Calu3 (cell line): ENCODE results near the gene CHMP4A. TPM values are rescaled to one million over a fixed set of nuclear protein-coding genes. Genes with fewer than 3 reads are reported as not detected.

Experiments
- BruUV-seq: library from RNA; stranded (reverse); fragments of 400-500 nt; replicated peaks from 2 replicates; lab custom pipeline; 2021; lab: Mats Ljungman, UMichigan
- CTCF ChIA-PET: fragments of 300-600 bp; sonication (Branson Sonifier 250); formaldehyde crosslinking; loops from one replicate; lab custom pipeline; 2022; ENCODE audit warnings: antibody characterized with exemption; lab: Charles Lee
- DNase-seq: peaks from one replicate; pipeline ENCODE4 v3.0.0; 2022
- H3K27ac Mint-ChIP-seq: one replicate; pipeline ENCODE4 v1.8.0; 2022; ENCODE audit warnings: mixed read lengths; ENCODE audit not compliant: unreplicated experiment
- H3K27me3 Mint-ChIP-seq: one replicate; pipeline ENCODE4 v1.8.0; 2022; ENCODE audit warnings: mixed read lengths; ENCODE audit not compliant: unreplicated experiment
- H3K36me3 Mint-ChIP-seq: one replicate; pipeline ENCODE4 v1.8.0; 2022; ENCODE audit warnings: mild to moderate bottlenecking, moderate library complexity, mixed read lengths; ENCODE audit not compliant: insufficient read depth, unreplicated experiment
- H3K4me1 Mint-ChIP-seq: one replicate; pipeline ENCODE4 v1.8.0; 2022; ENCODE audit warnings: mild to moderate bottlenecking, low read depth, mixed read lengths; ENCODE audit not compliant: unreplicated experiment
- H3K4me3 Mint-ChIP-seq: one replicate; pipeline ENCODE4 v1.8.0; 2022; ENCODE audit warnings: mild to moderate bottlenecking, low read depth, moderate library complexity, mixed read lengths; ENCODE audit not compliant: unreplicated experiment
- H3K9me3 Mint-ChIP-seq: one replicate; pipeline ENCODE4 v1.8.0; 2022; ENCODE audit warnings: low read depth, mixed read lengths; ENCODE audit not compliant: unreplicated experiment
- CTCF ChIP-seq: fragments of 200-600 bp; IDR thresholded peaks from one replicate; pipeline ENCODE4 v1.8.0; 2022; ENCODE audit warnings: antibody characterized with exemption; ENCODE audit not compliant: unreplicated experiment
- intact Hi-C: fragments of 100-400 bp; cut with micrococcal nuclease; formaldehyde crosslinking; loops from one replicate; pipeline ENCODE4 v1.10.0; 2022; ENCODE audit not compliant: unreplicated experiment
- total RNA-seq: library from RNA; stranded (reverse); gene quantifications from 2 replicates; pipeline ENCODE4 v1.2.3, GENCODE V29; 2022

The CHMP4A gene
- total RNA-seq, 1 experiment from 2014 or later = 53.2 TPM

GRCh38 chr14:24234095-24235005, 21.1 kb upstream of the CHMP4A start:
- peaks cover 55% of the 10 kb centered on the region for H3K36me3 Mint-ChIP-seq
- no peak for TF ChIP-seq CTCF
- H3K4me3 Mint-ChIP-seq = peak overlapping the region; percentile 83
- no peak overlapping the region for H3K27ac Mint-ChIP-seq
- no peak for DNase-seq
- H3K27me3 Mint-ChIP-seq = no peaks in the 10 kb centered on the region
- BruUV-seq = no TSS peak
- intact Hi-C loops = no loop called here
- peaks cover 24% of the 10 kb centered on the region for H3K4me1 Mint-ChIP-seq
- H3K9me3 Mint-ChIP-seq = no peaks in the 10 kb centered on the region
- CTCF ChIA-PET = interaction anchor here (1.2 kb wide), 1 partner anchor 63 kb away, joined by 3 read pairs; no protein-coding TSS in a partner anchor

DNA sequence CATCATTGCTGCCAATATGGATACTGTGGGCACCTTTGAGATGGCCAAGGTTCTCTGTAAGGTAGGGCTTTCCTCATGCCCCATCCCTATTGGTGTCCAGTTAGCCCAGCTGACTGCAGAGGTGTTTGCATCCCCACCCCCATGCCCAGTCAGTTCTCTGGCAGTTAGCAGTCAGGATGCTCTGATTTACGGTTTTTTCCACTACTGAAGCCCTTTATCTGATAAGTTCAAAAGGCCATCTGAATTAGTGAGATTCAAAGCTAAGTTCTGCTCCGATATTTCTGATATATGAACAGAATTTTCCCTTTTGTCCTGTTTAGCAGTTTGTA, 20.2 kb upstream of the CHMP4A start:
- Mint-ChIP-seq H3K27me3 (no peaks in the 10 kb centered on the region), H3K9me3 (no peaks in the 10 kb centered on the region), H3K4me1 (peaks cover 24% of the 10 kb centered on the region), H3K27ac (no peak overlapping the region), H3K4me3 (peak overlapping the region; percentile 83), H3K36me3 (peaks cover 55% of the 10 kb centered on the region)
- CTCF ChIA-PET = no interaction called here
- intact Hi-C loops = no loop called here
- DNase-seq = no peak
- TF ChIP-seq CTCF = no peak
- no TSS peak for BruUV-seq

GRCh38 chr14:24232645-24233537, 19.6 kb upstream of the CHMP4A start, which contains the start of gene GMPR2:
TSS of gene GMPR2 (plus strand) at chr14:24232929. CDS start at chr14:24233254, 325 bp downstream.
- no peak for TF ChIP-seq CTCF

DNA sequence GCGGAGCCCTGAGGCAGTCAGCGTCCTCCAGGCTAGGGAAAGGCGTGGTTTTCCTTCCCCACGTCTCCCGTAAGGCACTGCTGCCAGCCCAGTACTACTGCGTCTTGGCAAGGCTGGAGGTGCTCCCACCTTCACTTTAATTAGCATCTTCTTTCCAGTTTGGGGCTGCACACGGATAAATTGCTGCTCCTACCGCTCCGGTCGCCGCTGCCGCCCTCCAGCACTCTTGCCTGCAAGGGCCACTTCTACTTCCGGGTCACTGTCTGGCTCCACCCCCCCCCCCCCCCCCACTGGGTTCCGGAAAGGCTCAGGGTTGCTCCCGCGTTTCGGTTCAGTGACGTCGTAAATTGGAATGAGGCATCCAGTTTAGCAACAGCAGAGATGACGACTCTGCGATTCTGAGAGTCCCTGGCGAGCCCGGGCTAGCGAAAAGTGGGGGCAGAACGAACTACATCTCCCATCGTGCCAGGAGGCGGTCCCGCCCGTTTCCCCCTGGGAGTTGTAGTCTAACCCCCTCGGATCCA, 18.9 kb upstream of the CHMP4A start, which contains the start of gene NEDD8:
TSS of gene NEDD8 (minus strand) at position 247 of the 524 bp plus-strand sequence. CDS start at position 147, 100 bp downstream.
- CTCF ChIA-PET = no interaction called here
- no peaks in the 10 kb centered on the region for H3K27me3 Mint-ChIP-seq
- H3K4me1 Mint-ChIP-seq = peaks cover 19% of the 10 kb centered on the region

More at GRCh38 chr14:24232645-24233537, 19.6 kb upstream of the CHMP4A start, which contains the start of gene GMPR2:
- no peaks in the 10 kb centered on the region for H3K9me3 Mint-ChIP-seq
- peak within 1 kb of the TSS; percentile 83 for H3K4me3 Mint-ChIP-seq
- TSS peak; percentile 61 for BruUV-seq
- H3K27me3 Mint-ChIP-seq = no peaks in the 10 kb centered on the region
- peaks cover 20% of the 10 kb centered on the region for H3K4me1 Mint-ChIP-seq
- intact Hi-C loops = no loop called here
- H3K27ac Mint-ChIP-seq = peak within 1 kb of the TSS; percentile 67
- CTCF ChIA-PET = no interaction called here
- peaks cover 48% of the 10 kb centered on the region for H3K36me3 Mint-ChIP-seq
- no peak for DNase-seq

More for the DNA sequence above, 18.9 kb upstream of the CHMP4A start, which contains the start of gene NEDD8:
- peak within 1 kb of the TSS; percentile 67 for H3K27ac Mint-ChIP-seq
- peaks cover 41% of the 10 kb centered on the region for H3K36me3 Mint-ChIP-seq
- peak within 1 kb of the TSS; percentile 83 for H3K4me3 Mint-ChIP-seq
- DNase-seq = peak; percentile 87
- TF ChIP-seq CTCF = no peak
- H3K9me3 Mint-ChIP-seq = no peaks in the 10 kb centered on the region
- BruUV-seq = no TSS peak
- intact Hi-C loops = no loop called here
